Measurements from ENCODE around the gene KRT82. TPM values are rescaled to one million over a fixed set of nuclear protein-coding genes. Genes with fewer than 3 reads are reported as not detected.

Gene KRT82
- total and polyA plus RNA-seq, 2 of the 8 experiments (the other 6 are each of a cell fraction or from before 2014, with no cell fraction given) = not detected

GRCh38 chr12:52360106-52360662, 46.0 kb downstream of the KRT82 start:
- Histone ChIP-seq H3K4me2 (ENCODE audit: insufficient read depth in 1 of 2, low read depth in 2 of 2, low read length in 2 of 2) (no peak overlapping the region), H2BK20ac (ENCODE audit: low read length) (no peak overlapping the region), H3K23me2 (ENCODE audit: low read depth, low read length) (no peaks in the 10 kb centered on the region), H3K23ac (ENCODE audit: insufficient read length) (no peak overlapping the region), H2AFZ (ENCODE audit: low read length) (no peak overlapping the region), H2BK12ac (ENCODE audit: low read depth, low read length) (no peak overlapping the region), H2BK5ac (ENCODE audit: low read depth, low read length) (no peak overlapping the region; the same call in 1 of the 2 replicates), H2BK15ac (ENCODE audit: low read length) (no peak overlapping the region), H4K91ac (replicated peaks; ENCODE audit: insufficient read length, low read length) (no peak overlapping the region), H3K4ac (replicated peaks; ENCODE audit: insufficient read length, low read depth, low read length) (no peak overlapping the region), H3K4me3 (ENCODE audit: extremely low read depth in 1 of 4, insufficient read depth in 2 of 4, low read depth in 3 of 4, low read length in 4 of 4) (no peak overlapping the region), H3K56ac (replicated peaks; ENCODE audit: insufficient read length, low read depth, low read length) (no peak overlapping the region), H3K9ac (replicated peaks in 1 of 4; ENCODE audit: extremely low read depth in 1 of 4, low read depth in 3 of 4, low read length in 3 of 4) (no peak overlapping the region), H3K9me3 (ENCODE audit: insufficient read depth in 2 of 2, low read depth in 1 of 2, low read length in 1 of 2) (no peaks in the 10 kb centered on the region; a peak in 1 of 4 replicates), H3K36me3 (ENCODE audit: control insufficient read depth in 2 of 4, insufficient read depth in 4 of 4, low read length in 3 of 4) (no peaks in the 10 kb centered on the region), H3K27me3 (replicated peaks in 1 of 4; ENCODE audit: control insufficient read depth in 3 of 4, extremely low read depth in 1 of 4, insufficient read depth in 3 of 4, low read length in 3 of 4) (no peaks in the 10 kb centered on the region), H4K5ac (ENCODE audit: insufficient read length, low read depth, low read length) (no peak overlapping the region), H2AK5ac (ENCODE audit: low read depth, low read length) (no peak overlapping the region), H3K4me1 (replicated peaks in 1 of 4; ENCODE audit: control insufficient read depth in 3 of 4, insufficient read depth in 4 of 4, low read length in 3 of 4) (no peaks in the 10 kb centered on the region), H3K14ac (ENCODE audit: insufficient read length) (no peak overlapping the region), H3K79me2 (ENCODE audit: control insufficient read depth in 1 of 2, insufficient read depth in 2 of 2, low read length in 2 of 2) (no peaks in the 10 kb centered on the region), H3K18ac (ENCODE audit: extremely low read depth, low read length) (no peak overlapping the region), H3K79me1 (ENCODE audit: low read depth, low read length) (no peaks in the 10 kb centered on the region), H4K20me1 (replicated peaks in 1 of 2; ENCODE audit: control insufficient read depth in 1 of 2, insufficient read depth in 2 of 2, low read length in 2 of 2) (no peaks in the 10 kb centered on the region), H3K27ac (ENCODE audit: low read depth, low read length) (no peak overlapping the region), H2BK120ac (replicated peaks; ENCODE audit: low read depth, low read length) (no peak overlapping the region), H4K8ac (ENCODE audit: extremely low read depth, insufficient read depth, low read length) (no peak overlapping the region)
- CTCF ChIA-PET (ENCODE audit: partially characterized antibody) = interaction anchor here (0.9 to 6.7 kb wide), 20 partner anchors 12 to 519 kb away, joined by 3 to 88 read pairs (median 7); partner anchors contain the start of gene KRT84
- DNase-seq (ENCODE audit: low read depth in 1 of 2, low spot score in 2 of 2) (no peak), FAIRE-seq (no peak)
- POLR2A ChIA-PET (ENCODE audit: partially characterized antibody) = no interaction called here
- WGBS, 2 experiments (ENCODE audit: extremely low coverage in 1 of 2, insufficient coverage in 1 of 2, insufficient read length in 1 of 2, insufficient replicate concordance in 2 of 2, low coverage in 1 of 2, low lambda C conversion rate in 2 of 2, missing lambda C conversion rate in 1 of 2) = 84% methylated on average over 7 of the region's 7 CpGs; no CpG with 5 or more reads in 1 of the 2 experiments
- TF ChIP-seq ATF3 (IDR thresholded peaks at IDR 0.05; ENCODE audit: insufficient read depth, low read depth, low read length) = no peak
- no peak for TF ChIP-seq MAFK (IDR thresholded peaks at IDR 0.05; ENCODE audit: low read depth, low read length)
- TF ChIP-seq EZH2 (IDR thresholded peaks at IDR 0.05; ENCODE audit: low read depth, low read length, severe bottlenecking) = no peak
- TF ChIP-seq CBX8 (IDR thresholded peaks at IDR 0.05; ENCODE audit: borderline replicate concordance, low read depth, low read length) = no peak
- no peak for TF ChIP-seq ASH2L (IDR thresholded peaks at IDR 0.05; ENCODE audit: low read length)
- no peak for TF ChIP-seq TAF7 (optimal IDR thresholded peaks at IDR 0.05; ENCODE audit: borderline replicate concordance, low read depth, low read length)
- TF ChIP-seq SP1 (IDR thresholded peaks at IDR 0.05; ENCODE audit: low read depth, low read length) = no peak
- TF ChIP-seq BRCA1 (IDR thresholded peaks at IDR 0.05; ENCODE audit: low read depth, low read length) = no peak
- TF ChIP-seq CEBPB (IDR thresholded peaks at IDR 0.05; ENCODE audit: low read depth, low read length) = no peak
- no peak for TF ChIP-seq POLR2A (IDR thresholded peaks at IDR 0.05; ENCODE audit: control extremely low read depth in 1 of 2, low read depth in 2 of 2, low read length in 2 of 2)
- no peak for TF ChIP-seq E2F6 (IDR thresholded peaks at IDR 0.05)
- no peak for TF ChIP-seq GABPA (IDR thresholded peaks at IDR 0.05; ENCODE audit: borderline replicate concordance, insufficient read depth, low read length)
- no peak for TF ChIP-seq SRF (IDR thresholded peaks at IDR 0.05; ENCODE audit: low read depth, low read length)
